ENCODE measurements around the gene ZMYM4. TPM values are rescaled to one million over a fixed set of nuclear protein-coding genes. Genes with fewer than 3 reads are reported as not detected.

The ZMYM4 gene
- total RNA-seq, 1 experiment from 2014 or later, result 66.0 TPM

- Histone ChIP-seq H3K27me3 (ENCODE audit: insufficient read depth, low read length) (no peaks in the 10 kb centered on the region), H3K4me1 (ENCODE audit: insufficient read depth, low read length) (no peaks in the 10 kb centered on the region), H4K20me1 (ENCODE audit: control insufficient read depth, insufficient read depth, insufficient read length) (no peaks in the 10 kb centered on the region), H3K9me3 (ENCODE audit: control insufficient read depth, low read depth, low read length) (no peaks in the 10 kb centered on the region), H3K14ac (ENCODE audit: insufficient read depth, low read length) (no peak overlapping the region), H2BK12ac (ENCODE audit: insufficient read length, low read depth, low read length) (no peak overlapping the region), H2BK20ac (ENCODE audit: low read depth, low read length, poor library complexity, severe bottlenecking) (no peak overlapping the region), H3T11ph (ENCODE audit: low read length) (no peak overlapping the region), H3K79me2 (ENCODE audit: insufficient read depth, low read length) (peaks cover 5% of the 10 kb centered on the region; the same call in 1 of the 2 replicates), H3K9ac (ENCODE audit: extremely low read depth, insufficient read length, low read length) (no peak overlapping the region), H3K27ac (ENCODE audit: insufficient read length, low read depth, low read length) (no peak overlapping the region), H3K4me2 (ENCODE audit: insufficient read depth, insufficient read length, low read length) (no peak overlapping the region), H4K5ac (ENCODE audit: insufficient read length, low read depth, low read length) (no peak overlapping the region), H2BK120ac (ENCODE audit: low read depth, low read length, poor library complexity, severe bottlenecking) (no peak overlapping the region), H3K56ac (ENCODE audit: insufficient read length, low read depth, low read length) (no peak overlapping the region), H3K4ac (ENCODE audit: low read depth, low read length) (no peak overlapping the region), H2AFZ (ENCODE audit: low read length) (no peak overlapping the region), H3K23ac (ENCODE audit: insufficient read length, low read depth, low read length) (no peak overlapping the region), H4K91ac (ENCODE audit: insufficient read length, low read depth, low read length) (no peak overlapping the region), H2BK5ac (ENCODE audit: insufficient read length, low read length) (no peak overlapping the region), H3K23me2 (ENCODE audit: insufficient read length, low read depth, low read length, poor library complexity, severe bottlenecking) (no peaks in the 10 kb centered on the region), H2AK5ac (ENCODE audit: insufficient read length, low read length) (no peak overlapping the region), H4K8ac (replicated peaks; ENCODE audit: insufficient read length, low read depth, low read length) (no peak overlapping the region), H3K18ac (ENCODE audit: insufficient read length, low read depth, low read length) (no peak overlapping the region), H3K79me1 (ENCODE audit: insufficient read depth, low read depth, low read length, poor library complexity, severe bottlenecking) (peaks cover 3% of the 10 kb centered on the region), H2BK15ac (ENCODE audit: low read depth, low read length) (no peak overlapping the region)
- Mint-ChIP-seq H3K27me3 (ENCODE audit: low read depth) (no peaks in the 10 kb centered on the region), H3K36me3 (ENCODE audit: insufficient read depth in 1 of 3, low read depth in 3 of 3) (peaks cover 41 to 46% (median 43%) of the 10 kb centered on the region in 3 experiments), H3K4me3 (no peak overlapping the region), H3K4me1 (peaks cover 11 to 15% of the 10 kb centered on the region in 2 experiments), H3K9me3 (peaks cover 6 to 27% of the 10 kb centered on the region in 2 experiments; a peak in 4 of 5 replicates), H3K27ac (peak overlapping the region in 1 of 3 experiments; percentile 45; a peak in 1 of 7 replicates)
- no peak for TF ChIP-seq CTCF (conservative IDR thresholded peaks at IDR 0.05)
- no peak for DNase-seq
- WGBS (ENCODE audit: extremely low coverage, insufficient read length, low lambda C conversion rate), result no CpG with 5 or more reads among the region's 1 CpG
Observed at GRCh38 chr1:35280006-35280405, 11.5 kb downstream of the ZMYM4 start.

All from H9 (cell line).